IPS-18a (cell line): ENCODE measurements around the gene NRXN3.
A peak's percentile ranks its signal among the peaks of the same experiment; 100 is the strongest.

Source experiments
- H3K27ac ChIP-seq: one replicate; pipeline ENCODE4 v1.5.1; 2013; ENCODE audit warnings: low read length
- H3K27me3 ChIP-seq: one replicate; pipeline ENCODE4 v1.6.1; 2013; ENCODE audit warnings: mild to moderate bottlenecking, low read length; ENCODE audit not compliant: control insufficient read depth, insufficient read depth
- H3K36me3 ChIP-seq: one replicate; pipeline ENCODE4 v1.6.1; 2013; ENCODE audit warnings: low read depth, low read length; ENCODE audit not compliant: control insufficient read depth
- H3K4me1 ChIP-seq: one replicate; pipeline ENCODE4 v1.6.1; 2013; ENCODE audit warnings: low read depth, low read length; ENCODE audit not compliant: control insufficient read depth
- H3K4me3 ChIP-seq: one replicate; pipeline ENCODE4 v1.5.1; 2013; ENCODE audit warnings: low read length
- H3K9ac ChIP-seq: one replicate; pipeline ENCODE4 v1.6.1; 2013; ENCODE audit warnings: mild to moderate bottlenecking, low read length, moderate library complexity
- H3K9me3 ChIP-seq: one replicate; pipeline ENCODE4 v1.6.1; 2013; ENCODE audit warnings: low read depth, low read length; ENCODE audit not compliant: control insufficient read depth

The NRXN3 gene

DNA sequence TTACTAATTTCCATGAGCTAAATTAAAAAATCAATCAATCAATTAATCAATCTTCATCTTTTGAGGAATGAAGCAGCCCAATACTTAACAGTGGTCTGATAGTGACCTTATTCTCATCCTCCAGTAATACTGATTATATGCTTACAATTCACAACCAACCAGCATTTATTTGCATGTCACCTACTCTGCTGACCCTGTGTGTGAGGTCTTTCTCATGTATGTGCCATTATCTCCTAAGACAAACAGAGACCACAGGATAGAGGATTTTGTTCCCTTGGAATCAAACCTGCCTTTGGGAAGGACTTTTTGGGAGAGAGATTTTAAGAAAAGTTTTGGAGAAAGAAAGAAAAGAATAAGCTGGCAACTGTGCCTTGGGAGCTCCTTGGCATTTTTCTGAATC lies 197.2 kb downstream of the NRXN3 start:
- Histone ChIP-seq H3K4me3 (no peak overlapping the region), H3K36me3 (no peaks in the 10 kb centered on the region), H3K27me3 (no peaks in the 10 kb centered on the region), H3K9me3 (no peaks in the 10 kb centered on the region), H3K4me1 (peaks cover 14% of the 10 kb centered on the region), H3K27ac (no peak overlapping the region), H3K9ac (no peak overlapping the region)

DNA sequence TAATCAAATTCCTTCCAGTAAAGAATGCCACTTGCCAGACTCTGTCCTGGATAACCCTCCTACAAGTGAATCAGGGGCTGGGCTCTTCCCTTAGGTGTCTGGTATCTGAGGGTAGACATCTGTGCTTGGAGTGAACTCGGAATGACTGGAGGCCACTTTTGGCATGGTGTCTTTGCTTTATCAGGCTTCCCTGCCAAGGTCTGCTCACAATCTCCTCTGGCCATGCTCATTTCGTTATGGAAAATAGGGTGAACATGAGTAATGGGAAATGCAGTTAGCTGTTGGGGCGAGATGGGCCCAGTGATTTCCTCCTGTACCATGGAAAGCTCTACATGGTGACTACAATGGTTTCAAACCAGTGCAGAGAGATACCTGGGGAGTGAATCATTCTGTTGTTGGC lies 212.9 kb downstream of the NRXN3 start:
- Histone ChIP-seq H3K9ac (no peak overlapping the region), H3K36me3 (no peaks in the 10 kb centered on the region), H3K9me3 (no peaks in the 10 kb centered on the region), H3K27me3 (no peaks in the 10 kb centered on the region), H3K4me1 (no peaks in the 10 kb centered on the region), H3K4me3 (no peak overlapping the region), H3K27ac (no peak overlapping the region)

DNA sequence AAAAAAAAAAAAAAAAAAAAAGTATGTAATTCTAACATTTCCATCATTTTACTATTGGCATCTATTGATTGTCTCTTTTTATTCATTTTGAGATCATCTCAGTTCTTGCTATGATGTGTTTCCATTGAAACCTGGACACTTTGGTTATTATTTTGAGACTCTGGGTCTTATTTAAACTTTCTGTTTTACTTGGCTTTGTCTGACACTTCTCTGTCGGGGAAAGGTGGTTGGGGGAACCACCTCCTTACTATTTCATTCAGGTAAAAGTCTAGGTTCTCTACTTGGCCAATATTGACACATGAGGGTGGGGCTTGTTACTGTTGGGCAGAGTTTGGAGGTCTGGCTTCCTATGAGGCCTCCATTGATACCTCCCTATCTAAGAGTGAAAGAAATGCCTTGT lies 228.0 kb downstream of the NRXN3 start:
- H3K27ac ChIP-seq: no peak overlapping the region
- no peaks in the 10 kb centered on the region for H3K27me3 ChIP-seq
- no peaks in the 10 kb centered on the region for H3K36me3 ChIP-seq
- no peak overlapping the region for H3K4me3 ChIP-seq
- H3K9me3 ChIP-seq: no peaks in the 10 kb centered on the region
- H3K9ac ChIP-seq: no peak overlapping the region
- H3K4me1 ChIP-seq: peaks cover 4% of the 10 kb centered on the region

DNA sequence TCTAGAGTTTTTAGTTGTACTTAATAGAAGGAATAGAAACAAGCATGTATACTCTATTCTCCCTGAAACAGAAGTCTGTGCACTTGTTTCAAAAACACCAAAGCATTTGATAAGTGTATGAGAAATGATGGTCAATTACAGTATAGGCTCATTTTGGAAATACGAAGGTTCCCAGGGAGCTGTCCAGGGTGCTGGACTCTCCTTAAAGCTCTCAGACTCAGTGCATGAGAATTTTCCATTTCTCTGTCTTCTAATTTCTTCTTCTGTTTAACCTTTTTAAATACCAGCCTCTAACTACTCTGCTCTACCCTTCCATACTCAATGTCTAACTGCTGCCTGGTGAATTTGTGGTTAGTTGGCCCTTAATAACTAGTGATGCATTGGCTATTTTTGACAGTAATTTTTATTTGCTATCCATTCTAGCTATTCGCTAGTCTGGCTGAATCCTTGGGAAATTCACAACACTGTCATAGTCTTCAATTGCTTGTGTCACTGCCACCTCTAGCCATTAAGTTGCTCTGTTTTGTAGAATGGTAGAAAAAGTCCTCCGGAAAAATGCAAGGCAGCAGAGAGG lies 229.2 kb downstream of the NRXN3 start:
- Histone ChIP-seq H3K27me3 (no peaks in the 10 kb centered on the region), H3K9ac (no peak overlapping the region), H3K9me3 (no peaks in the 10 kb centered on the region), H3K4me1 (peaks cover 16% of the 10 kb centered on the region), H3K27ac (no peak overlapping the region), H3K36me3 (no peaks in the 10 kb centered on the region), H3K4me3 (no peak overlapping the region)

DNA sequence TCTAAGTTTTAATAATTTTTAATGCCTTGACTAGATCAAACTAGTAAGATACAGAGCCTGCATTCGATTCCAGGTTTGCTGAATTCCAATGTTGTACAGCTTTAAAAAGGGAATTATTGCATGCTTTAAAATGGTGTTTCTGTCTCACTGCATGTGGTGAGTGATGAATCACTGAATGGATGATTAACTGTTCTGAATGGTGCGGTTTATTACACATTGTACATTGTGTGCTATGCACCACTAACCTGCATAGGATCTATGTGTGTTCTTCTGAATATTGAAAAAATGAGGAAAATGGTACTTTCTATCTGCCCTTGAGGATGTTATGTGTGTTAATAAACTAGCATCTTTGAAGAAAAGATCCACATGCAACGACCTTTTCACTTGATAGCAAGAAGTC lies 231.7 kb downstream of the NRXN3 start:
- Histone ChIP-seq H3K27ac (no peak overlapping the region), H3K9me3 (no peaks in the 10 kb centered on the region), H3K36me3 (no peaks in the 10 kb centered on the region), H3K4me3 (no peak overlapping the region), H3K27me3 (no peaks in the 10 kb centered on the region), H3K9ac (no peak overlapping the region), H3K4me1 (peaks cover 16% of the 10 kb centered on the region)

DNA sequence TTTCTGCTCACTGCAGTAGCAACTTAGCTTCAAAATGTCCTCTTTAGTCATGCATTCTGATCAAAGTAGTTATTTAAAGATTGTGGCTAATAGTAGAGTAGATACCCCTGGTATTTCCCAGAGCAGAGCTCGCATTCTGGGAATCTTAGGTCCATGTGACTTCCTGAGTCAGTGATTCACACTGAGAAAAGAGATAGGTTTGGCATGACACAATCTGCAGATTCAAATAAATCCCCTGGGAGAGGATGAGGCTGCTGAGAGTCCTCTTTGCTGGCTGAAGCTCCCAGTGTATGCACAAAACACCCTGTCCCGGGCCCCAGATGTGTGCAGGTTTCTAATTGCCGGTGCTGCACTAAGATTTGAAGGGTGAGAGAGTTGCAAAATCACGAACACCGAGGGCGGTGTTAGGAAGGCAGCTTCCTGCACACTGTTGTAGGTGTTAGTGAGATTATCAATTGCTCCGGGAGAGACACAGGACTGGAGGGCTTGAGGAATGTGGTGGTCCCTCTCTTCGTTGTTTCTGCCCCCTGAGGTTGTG lies 233.2 kb downstream of the NRXN3 start:
- Histone ChIP-seq H3K27me3 (no peaks in the 10 kb centered on the region), H3K4me3 (peak overlapping the region; percentile 37), H3K9ac (no peak overlapping the region), H3K4me1 (peaks cover 16% of the 10 kb centered on the region), H3K36me3 (no peaks in the 10 kb centered on the region), H3K9me3 (no peaks in the 10 kb centered on the region), H3K27ac (no peak overlapping the region)

DNA sequence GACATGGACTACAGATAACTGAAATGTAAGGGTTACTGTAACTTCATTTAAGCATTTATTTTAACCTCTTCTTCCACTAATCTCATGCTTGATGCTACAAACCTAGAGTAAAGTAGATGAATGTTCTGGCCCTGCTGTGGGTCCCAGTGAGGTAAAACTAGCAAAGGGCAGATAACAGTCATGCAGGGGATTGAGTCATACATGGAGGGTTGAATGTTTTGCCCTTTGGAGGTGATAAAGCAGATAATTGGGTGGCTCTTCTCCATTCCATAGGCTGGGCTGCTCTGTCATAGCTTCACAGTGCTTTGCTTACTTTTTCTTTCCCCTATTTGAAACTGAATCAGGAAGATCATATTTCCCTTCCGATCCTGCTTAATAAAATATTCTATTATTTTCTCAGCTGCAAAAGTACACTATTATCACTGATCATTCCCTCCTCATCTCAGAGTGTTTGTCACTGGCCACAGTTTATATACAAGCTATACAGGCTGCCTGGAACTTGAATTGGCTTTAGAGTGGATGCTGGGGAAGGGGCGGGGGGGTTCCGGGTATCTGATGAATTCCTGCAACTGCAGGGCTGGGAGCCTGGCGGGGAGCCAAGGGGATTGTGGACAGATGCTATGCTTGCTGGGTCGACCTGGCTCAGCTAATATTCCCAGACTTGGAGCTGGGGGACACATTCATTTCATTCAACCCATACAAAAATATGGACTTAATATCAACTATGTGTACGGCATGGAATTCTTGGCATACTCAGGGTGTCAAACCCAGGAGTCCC lies 235.1 kb downstream of the NRXN3 start:
- no peak overlapping the region for H3K9ac ChIP-seq
- H3K27ac ChIP-seq: no peak overlapping the region
- peaks cover 16% of the 10 kb centered on the region for H3K4me1 ChIP-seq
- H3K9me3 ChIP-seq: no peaks in the 10 kb centered on the region
- H3K36me3 ChIP-seq: no peaks in the 10 kb centered on the region
- no peak overlapping the region for H3K4me3 ChIP-seq
- no peaks in the 10 kb centered on the region for H3K27me3 ChIP-seq

DNA sequence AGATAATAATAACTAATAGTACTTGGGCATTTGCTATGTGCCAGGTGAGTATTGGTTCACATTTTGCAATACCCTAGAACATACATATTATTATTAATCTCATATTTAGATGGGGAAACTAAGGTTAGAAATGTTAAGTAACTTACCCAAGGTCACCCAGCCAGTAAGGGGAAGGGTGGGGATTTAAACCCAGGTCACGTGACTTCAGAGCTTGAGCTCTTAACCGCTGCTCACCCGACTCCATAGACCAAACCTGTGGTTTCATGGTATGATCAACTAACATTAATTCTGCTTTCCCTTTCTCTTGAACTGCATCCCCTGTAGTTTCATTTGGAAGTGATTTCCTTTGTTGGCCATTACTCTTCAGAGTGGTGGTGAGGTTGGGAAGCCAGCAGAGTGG lies 242.3 kb downstream of the NRXN3 start:
- no peaks in the 10 kb centered on the region for H3K9me3 ChIP-seq
- no peak overlapping the region for H3K27ac ChIP-seq
- no peaks in the 10 kb centered on the region for H3K36me3 ChIP-seq
- H3K4me1 ChIP-seq: no peaks in the 10 kb centered on the region
- H3K4me3 ChIP-seq: no peak overlapping the region
- H3K9ac ChIP-seq: no peak overlapping the region
- H3K27me3 ChIP-seq: no peaks in the 10 kb centered on the region

DNA sequence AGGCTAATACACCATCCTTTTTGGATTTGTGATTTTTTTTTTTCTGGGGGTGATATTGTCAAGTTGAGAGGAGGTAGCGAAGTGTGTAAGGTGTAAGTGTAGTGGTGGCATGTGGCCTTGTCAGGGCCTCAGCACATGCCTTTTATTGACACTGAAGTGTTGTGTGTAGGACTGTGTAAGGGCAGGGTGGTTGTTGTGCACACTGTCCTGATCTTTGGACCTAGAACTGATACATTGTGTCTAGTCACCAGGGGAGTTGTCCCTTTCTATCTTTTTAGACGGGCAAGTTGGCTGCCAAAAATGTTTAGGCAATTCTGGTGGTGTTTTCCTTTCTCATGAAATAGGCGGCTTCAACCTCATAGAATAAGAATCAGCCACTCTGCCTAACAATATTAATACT lies 244.0 kb downstream of the NRXN3 start:
- Histone ChIP-seq H3K9ac (no peak overlapping the region), H3K27ac (no peak overlapping the region), H3K4me3 (no peak overlapping the region), H3K9me3 (no peaks in the 10 kb centered on the region), H3K4me1 (no peaks in the 10 kb centered on the region), H3K27me3 (no peaks in the 10 kb centered on the region), H3K36me3 (no peaks in the 10 kb centered on the region)

DNA sequence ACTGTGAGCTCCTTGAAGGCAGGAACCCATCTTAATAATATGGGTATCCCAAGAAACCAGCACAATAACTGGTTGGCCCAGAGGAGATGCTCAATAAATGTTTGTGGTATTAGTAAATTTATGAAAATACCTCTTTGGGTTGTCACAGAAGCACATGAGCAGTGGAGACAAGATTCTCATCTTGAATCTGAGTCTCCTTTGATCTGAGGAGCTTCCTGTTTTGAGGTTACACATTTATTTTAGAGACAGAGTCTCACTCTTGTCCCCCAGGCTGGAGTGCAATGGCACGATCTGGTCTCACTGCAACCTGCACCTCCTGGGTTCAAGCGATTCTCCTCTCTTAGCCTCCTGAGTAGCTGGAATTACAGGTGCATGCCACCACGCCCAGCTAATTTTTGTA lies 247.4 kb downstream of the NRXN3 start:
- no peaks in the 10 kb centered on the region for H3K36me3 ChIP-seq
- H3K4me3 ChIP-seq: no peak overlapping the region
- no peak overlapping the region for H3K27ac ChIP-seq
- no peaks in the 10 kb centered on the region for H3K9me3 ChIP-seq
- H3K9ac ChIP-seq: no peak overlapping the region
- H3K27me3 ChIP-seq: no peaks in the 10 kb centered on the region
- H3K4me1 ChIP-seq: no peaks in the 10 kb centered on the region

DNA sequence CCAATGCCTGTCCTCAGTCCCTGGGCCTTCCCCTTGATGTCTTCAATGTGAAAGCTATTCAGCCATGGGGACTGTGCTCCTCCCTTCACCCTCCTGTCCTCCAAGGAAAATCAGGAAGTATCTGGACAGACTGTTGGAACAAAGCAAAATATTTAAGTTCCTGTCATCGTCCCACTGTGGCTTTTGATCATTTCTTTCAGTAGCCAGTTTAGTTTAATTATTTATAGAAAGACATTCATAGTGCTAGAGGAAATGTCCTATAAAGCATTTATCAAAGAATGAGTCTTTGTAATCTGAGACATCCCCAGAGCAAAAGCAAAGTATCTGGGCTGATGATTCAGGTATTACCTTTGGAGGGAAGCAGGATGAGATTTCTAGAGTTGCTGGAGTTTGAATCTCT lies 254.1 kb downstream of the NRXN3 start:
- no peaks in the 10 kb centered on the region for H3K9me3 ChIP-seq
- no peaks in the 10 kb centered on the region for H3K27me3 ChIP-seq
- H3K27ac ChIP-seq: no peak overlapping the region
- H3K4me3 ChIP-seq: no peak overlapping the region
- no peaks in the 10 kb centered on the region for H3K36me3 ChIP-seq
- no peak overlapping the region for H3K9ac ChIP-seq
- H3K4me1 ChIP-seq: no peaks in the 10 kb centered on the region

DNA sequence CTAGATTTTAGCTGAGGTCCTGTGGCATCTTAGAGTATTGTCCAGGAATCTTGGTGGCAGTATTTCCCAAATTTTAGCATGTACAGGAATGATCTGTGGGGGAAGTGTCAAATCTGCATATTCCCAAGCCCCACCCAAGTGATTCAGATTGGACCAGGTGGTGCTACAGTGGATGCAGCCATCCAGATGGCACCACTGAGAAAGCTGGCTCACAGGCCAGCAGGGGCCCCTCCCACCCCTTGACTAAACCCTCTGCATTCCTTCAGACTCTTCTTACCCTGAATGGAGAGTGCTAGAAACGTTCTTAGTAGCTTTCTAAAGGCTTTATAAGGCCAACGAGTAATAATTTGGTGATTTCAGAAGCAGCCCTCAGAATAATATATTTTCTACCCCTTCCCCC lies 255.2 kb downstream of the NRXN3 start:
- Histone ChIP-seq H3K27me3 (no peaks in the 10 kb centered on the region), H3K36me3 (no peaks in the 10 kb centered on the region), H3K9me3 (no peaks in the 10 kb centered on the region), H3K9ac (no peak overlapping the region), H3K27ac (no peak overlapping the region), H3K4me1 (no peaks in the 10 kb centered on the region), H3K4me3 (no peak overlapping the region)
